SK-N-MC (cell line): ENCODE results near the gene MPI.
A peak's percentile ranks its signal among the peaks of the same experiment; 100 is the strongest.

ENCODE experiments used
- EZH2 ChIP-seq: fragments of 200-600 bp; sonication (generic); IDR thresholded peaks from one replicate; pipeline ENCODE4 v1.6.1; 2017; ENCODE audit warnings: antibody characterized with exemption
- POLR2AphosphoS5 ChIP-seq: IDR thresholded peaks from 2 replicates; pipeline ENCODE4 v1.6.1; 2012; ENCODE audit warnings: mild to moderate bottlenecking, low read depth, low read length, borderline replicate concordance

DNA sequence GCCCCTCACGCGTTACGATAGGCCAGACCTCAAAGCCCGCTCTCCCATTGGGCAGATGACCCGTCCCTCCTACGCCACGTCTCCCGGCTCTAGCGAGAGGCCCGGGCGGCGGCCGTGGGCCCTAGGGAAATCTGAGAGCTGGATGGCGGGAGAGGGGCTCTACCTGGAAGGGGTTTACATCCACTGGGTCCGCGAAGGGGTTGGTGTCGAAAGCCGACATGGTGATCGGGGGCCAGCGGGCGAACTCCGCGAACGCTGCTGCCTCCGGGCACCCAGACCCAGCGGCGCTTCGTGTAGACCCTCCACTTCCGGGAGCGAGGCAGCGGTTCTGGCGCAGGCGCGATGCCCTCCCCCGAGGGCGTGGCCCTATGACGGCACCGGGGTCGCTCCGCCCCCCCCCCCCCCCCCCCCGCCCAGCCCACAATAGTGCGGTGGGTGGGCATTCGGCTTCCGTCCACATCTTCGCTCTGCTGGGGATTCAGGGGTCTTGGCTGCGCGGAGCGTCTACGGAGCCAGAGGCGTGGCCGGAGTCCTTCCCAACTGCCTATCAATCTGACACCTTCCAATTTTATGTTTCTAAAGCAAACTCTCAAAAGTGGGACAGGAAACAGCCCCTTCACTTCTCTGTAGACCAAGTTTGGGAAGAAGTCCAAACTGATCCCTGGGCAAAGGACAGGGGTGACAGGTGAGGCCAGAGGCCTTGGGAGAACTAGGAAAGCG lies 16.6 kb upstream of the MPI start, which contains the start of gene SCAMP2:
- no peak for TF ChIP-seq EZH2
- peak; percentile 89 for TF ChIP-seq POLR2AphosphoS5
